K562 treated with DMSO at 1 percent for 24 hours (cell line): ENCODE measurements around the gene LRRC14B. TPM values are rescaled to one million over a fixed set of nuclear protein-coding genes. Genes with fewer than 3 reads are reported as not detected.

Experiments used
- total RNA-seq: library from RNA; unstranded; fragments of 300-600 nt; gene quantifications from 2 replicates; pipeline ENCODE4 v1.2.3, GENCODE V29; 2022; ENCODE audit warnings: low read depth; ENCODE audit not compliant: insufficient read depth

LRRC14B gene
- 0.17 TPM in 1 of 2 replicates, not detected in the other for total RNA-seq

DNA sequence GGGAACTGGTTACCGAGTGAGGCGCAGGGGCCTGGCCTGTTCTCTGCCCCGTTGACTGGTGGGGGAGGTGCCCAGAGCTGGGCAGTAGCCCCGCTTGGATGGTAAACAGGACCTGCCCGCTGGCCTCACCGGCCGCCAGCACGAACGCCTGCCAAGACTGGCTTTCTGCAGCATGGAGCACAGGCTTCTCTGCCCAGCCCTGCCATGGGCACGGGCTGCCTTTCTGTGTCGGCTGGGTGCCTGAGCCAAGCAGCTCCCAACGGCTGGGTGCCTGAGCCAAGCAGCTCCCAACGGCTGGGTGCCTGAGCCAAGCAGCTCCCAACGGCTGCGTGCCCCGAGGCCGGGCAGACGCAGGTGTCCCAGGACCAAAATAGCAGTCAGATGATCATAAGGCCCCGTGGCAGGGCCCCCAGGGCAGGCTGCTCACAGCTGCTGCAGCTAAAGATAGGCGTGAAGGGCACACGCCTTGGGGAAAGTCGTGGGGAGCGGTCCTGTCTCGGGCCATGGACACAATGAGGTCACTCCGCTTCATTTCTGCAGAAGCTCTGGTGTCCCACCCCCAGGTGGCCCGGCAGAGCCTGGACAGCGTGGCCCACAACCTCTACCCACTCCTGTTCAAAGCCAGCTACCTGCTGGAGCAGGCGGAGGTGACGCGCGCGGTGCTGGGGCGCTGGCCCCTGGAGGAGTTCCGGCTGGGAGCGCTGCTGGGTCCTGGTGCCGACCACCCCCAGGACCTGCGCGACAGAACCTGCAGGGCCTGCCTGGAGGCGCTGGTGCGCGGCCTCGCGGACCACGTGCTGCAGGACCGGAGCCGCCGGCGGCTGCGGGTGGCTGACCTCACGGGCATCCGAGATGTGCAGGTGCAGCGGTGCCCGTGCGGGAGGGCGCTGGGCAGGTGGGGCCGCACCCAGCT lies at the start of gene LRRC14B:
Gene LRRC14B (plus strand): TSS at position 460 of the 913 bp plus-strand sequence. CDS start 44 bp downstream, at position 504.

DNA sequence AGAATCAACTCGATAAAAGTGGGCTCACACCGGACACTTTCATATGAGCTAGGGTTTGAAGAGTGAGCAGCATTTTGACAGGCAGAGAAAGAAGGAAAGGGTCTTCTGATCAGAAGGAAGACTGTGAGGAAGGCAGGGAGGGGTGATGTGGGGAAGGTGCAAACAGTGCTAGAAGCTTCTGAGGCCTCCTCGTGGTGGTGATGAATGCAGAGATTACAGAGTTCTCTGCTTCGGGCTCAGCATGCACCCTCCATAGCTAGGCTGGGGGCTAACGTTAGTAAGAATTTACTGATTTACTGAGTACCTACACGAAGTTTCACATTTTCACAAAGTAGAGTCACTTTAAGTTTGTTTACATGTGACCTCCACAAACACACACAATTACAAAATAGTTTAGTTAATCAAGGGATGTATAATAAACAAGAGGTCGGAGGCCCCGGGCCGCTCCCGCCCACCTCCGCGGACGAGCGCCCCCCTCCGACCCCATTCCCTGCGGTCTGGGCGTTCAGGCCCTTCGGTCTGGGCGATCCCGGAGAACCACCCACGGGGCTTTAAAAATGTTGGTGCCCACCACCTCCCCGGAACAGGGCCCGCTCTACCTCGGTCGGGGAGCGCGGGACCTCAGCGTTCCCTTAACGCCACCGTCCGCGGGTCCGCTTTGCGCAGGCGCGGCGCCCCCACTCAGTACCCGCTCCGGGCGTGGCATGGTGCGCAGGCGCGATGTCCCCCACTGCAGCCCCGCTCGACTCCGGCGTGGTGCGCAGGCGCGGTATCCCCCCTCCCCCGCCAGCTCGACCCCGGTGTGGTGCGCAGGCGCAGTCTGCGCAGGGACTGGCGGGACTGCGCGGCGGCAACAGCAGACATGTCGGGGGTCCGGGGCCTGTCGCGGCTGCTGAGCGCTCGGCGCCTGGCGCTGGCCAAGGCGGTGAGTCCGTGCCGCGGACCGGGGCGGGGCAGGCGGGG lies 26.5 kb downstream of the LRRC14B start, which contains the start of the genes CCDC127 and SDHA:
Gene CCDC127 (minus strand): TSS at position 660 of the 963 bp plus-strand sequence. CDS start 1,304 bp downstream, outside the sequence.
Gene SDHA (plus strand): TSS at position 827 of the 963 bp plus-strand sequence. CDS start 36 bp downstream, at position 863.

Other genes with a start within 250 kb of the LRRC14B start
- gene PLEKHG4B, start 99.3 kb upstream of the LRRC14B start, total RNA-seq, result 0.03 TPM in 1 of 2 replicates, not detected in the other
- gene CCDC127, start 26.7 kb downstream of the LRRC14B start, total RNA-seq, result 3.5 and 4.6 TPM in 2 replicates
- gene SDHA, start 26.8 kb downstream of the LRRC14B start, total RNA-seq, result 129 and 135 TPM in 2 replicates
- gene PDCD6, start 80.2 kb downstream of the LRRC14B start, total RNA-seq, result 126 and 136 TPM in 2 replicates
- 3.7 and 3.8 TPM in 2 replicates for gene AHRR, start 130.2 kb downstream of the LRRC14B start, total RNA-seq